OCI-LY3 (cell line): ENCODE results near the gene VRK1.

ENCODE experiments used
- EZH2phosphoT487 ChIP-seq: fragments of 200-600 bp; shearing (Covaris generic); IDR thresholded peaks from 2 replicates; pipeline ENCODE4 v1.6.1; 2018; ENCODE audit warnings: antibody characterized with exemption, mixed run types, low read depth
- TF ChIP-seq, protein P1 (sequence below): fragments of 200-600, 300-600 bp; sonication (generic); IDR thresholded peaks from 2 replicates; pipeline ENCODE4 v1.5.1; 2014; ENCODE audit warnings: antibody characterized with exemption, low read length, low read depth

DNA sequence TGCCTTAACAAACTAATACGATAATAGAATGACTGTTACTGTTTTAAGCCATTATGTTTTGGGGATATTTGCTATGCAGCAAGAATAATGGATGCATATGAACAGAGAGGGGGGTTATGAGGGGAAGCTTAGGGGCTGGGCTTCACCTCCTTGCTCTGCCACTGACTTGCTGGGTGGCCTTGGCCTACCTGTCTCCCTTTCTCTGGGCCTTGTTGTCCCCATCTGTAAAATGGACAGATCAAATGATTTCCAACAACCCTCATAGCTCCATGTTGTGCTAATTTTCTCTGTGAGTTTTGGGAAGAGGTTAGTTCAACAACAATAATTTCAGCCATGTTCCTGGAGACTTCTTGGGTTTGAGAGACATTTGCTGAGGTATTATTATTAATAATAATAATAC lies 119.6 kb downstream of the VRK1 start:
- TF ChIP-seq, protein P1, sequence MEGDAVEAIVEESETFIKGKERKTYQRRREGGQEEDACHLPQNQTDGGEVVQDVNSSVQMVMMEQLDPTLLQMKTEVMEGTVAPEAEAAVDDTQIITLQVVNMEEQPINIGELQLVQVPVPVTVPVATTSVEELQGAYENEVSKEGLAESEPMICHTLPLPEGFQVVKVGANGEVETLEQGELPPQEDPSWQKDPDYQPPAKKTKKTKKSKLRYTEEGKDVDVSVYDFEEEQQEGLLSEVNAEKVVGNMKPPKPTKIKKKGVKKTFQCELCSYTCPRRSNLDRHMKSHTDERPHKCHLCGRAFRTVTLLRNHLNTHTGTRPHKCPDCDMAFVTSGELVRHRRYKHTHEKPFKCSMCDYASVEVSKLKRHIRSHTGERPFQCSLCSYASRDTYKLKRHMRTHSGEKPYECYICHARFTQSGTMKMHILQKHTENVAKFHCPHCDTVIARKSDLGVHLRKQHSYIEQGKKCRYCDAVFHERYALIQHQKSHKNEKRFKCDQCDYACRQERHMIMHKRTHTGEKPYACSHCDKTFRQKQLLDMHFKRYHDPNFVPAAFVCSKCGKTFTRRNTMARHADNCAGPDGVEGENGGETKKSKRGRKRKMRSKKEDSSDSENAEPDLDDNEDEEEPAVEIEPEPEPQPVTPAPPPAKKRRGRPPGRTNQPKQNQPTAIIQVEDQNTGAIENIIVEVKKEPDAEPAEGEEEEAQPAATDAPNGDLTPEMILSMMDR, result no peak
- no peak for TF ChIP-seq EZH2phosphoT487
